CD4-positive, alpha-beta memory T cell (primary cell): ENCODE measurements around the gene WNT3A. TPM values are rescaled to one million over a fixed set of nuclear protein-coding genes. Genes with fewer than 3 reads are reported as not detected.

Experiments
- CTCF ChIA-PET: fragments of 350-600 bp; sonication (Branson Sonifier 250); formaldehyde crosslinking; loops from one replicate; lab custom pipeline; 2021; ENCODE audit warnings: inconsistent platforms; ENCODE audit not compliant: partially characterized antibody; lab: Charles Lee
- POLR2A ChIA-PET: fragments of 350-600 bp; sonication (Branson Sonifier 250); formaldehyde crosslinking; loops from one replicate; lab custom pipeline; 2021; ENCODE audit not compliant: partially characterized antibody; lab: Charles Lee
- DNase-seq, 5 donors: peaks; one replicate each; pipeline versions ENCODE4 v3.0.0 to v3.0.0-alpha.2; 2020 to 2022; ENCODE audit warnings: mixed read lengths in 1 of 5
- H3K27ac ChIP-seq: one replicate; pipeline ENCODE4 v1.7.0; 2013; ENCODE audit warnings: low read depth, low read length
- H3K27me3 ChIP-seq: 2 replicates; pipeline ENCODE4 v1.7.0; 2013; ENCODE audit warnings: mild to moderate bottlenecking, low read length, moderate library complexity; ENCODE audit not compliant: insufficient read depth
- H3K36me3 ChIP-seq: 2 replicates; pipeline ENCODE4 v1.7.0; 2013; ENCODE audit warnings: mild to moderate bottlenecking, low read length, moderate library complexity; ENCODE audit not compliant: insufficient read depth
- H3K4me1 ChIP-seq: 2 replicates; pipeline ENCODE4 v1.7.0; 2013; ENCODE audit warnings: mild to moderate bottlenecking, low read length, moderate library complexity; ENCODE audit not compliant: insufficient read depth
- H3K4me3 ChIP-seq, 2 donors: one replicate each; pipeline ENCODE4 v1.7.0; 2013; ENCODE audit warnings: low read length in 2 of 2, mild to moderate bottlenecking in 1 of 2
- H3K9me3 ChIP-seq, 2 donors: one replicate each; pipeline ENCODE4 v1.7.0; 2013; ENCODE audit warnings: low read length in 2 of 2, control low read depth in 1 of 2; ENCODE audit not compliant: control insufficient read depth in 1 of 2
- H3K27ac Mint-ChIP-seq, 7 donors: one replicate each; pipeline ENCODE4 v1.8.0; 2020 to 2021; ENCODE audit warnings: mixed read lengths in 7 of 7, mild to moderate bottlenecking in 6 of 7, inconsistent platforms in 3 of 7, moderate library complexity in 3 of 7
- H3K27me3 Mint-ChIP-seq, 2 donors: one replicate each; pipeline ENCODE4 v1.8.0; 2020 to 2021; ENCODE audit warnings: mixed read lengths in 2 of 2
- H3K36me3 Mint-ChIP-seq, 2 donors: one replicate each; pipeline ENCODE4 v1.8.0; 2020 to 2021; ENCODE audit warnings: mixed read lengths in 2 of 2, inconsistent platforms in 1 of 2, mild to moderate bottlenecking in 1 of 2
- H3K4me1 Mint-ChIP-seq, 4 donors: one replicate each; pipeline ENCODE4 v1.8.0; 2020 to 2021; ENCODE audit warnings: mixed read lengths in 4 of 4, mild to moderate bottlenecking in 1 of 4
- H3K4me3 Mint-ChIP-seq, 8 donors: one replicate each; pipeline ENCODE4 v1.8.0; 2020 to 2021; ENCODE audit warnings: mixed read lengths in 8 of 8, mild to moderate bottlenecking in 7 of 8, moderate library complexity in 6 of 8, inconsistent platforms in 3 of 8
- H3K9me3 Mint-ChIP-seq, 8 donors: one replicate each; pipeline ENCODE4 v1.8.0; 2020 to 2021; ENCODE audit warnings: mixed read lengths in 8 of 8, mild to moderate bottlenecking in 5 of 8, inconsistent platforms in 3 of 8, moderate library complexity in 1 of 8
- intact Hi-C: fragments of 100-400 bp; cut with micrococcal nuclease; formaldehyde crosslinking; loops from one replicate; pipeline ENCODE4 v1.15.1; 2023
- polyA plus RNA-seq, 2 donors: library from polyadenylated mRNA; unstranded; fragments of 300-500 nt; fragmentation: Illumina TruSeq; gene quantifications; one replicate each; pipeline ENCODE4 v1.2.3, GENCODE V29; 2021
- total RNA-seq, 2 experiments: library from RNA; stranded (reverse); gene quantifications; one replicate each; pipeline ENCODE4 v1.2.3, GENCODE V29; 2021

Gene WNT3A
- total and polyA plus RNA-seq, 4 experiments from 2014 or later, result not detected

DNA sequence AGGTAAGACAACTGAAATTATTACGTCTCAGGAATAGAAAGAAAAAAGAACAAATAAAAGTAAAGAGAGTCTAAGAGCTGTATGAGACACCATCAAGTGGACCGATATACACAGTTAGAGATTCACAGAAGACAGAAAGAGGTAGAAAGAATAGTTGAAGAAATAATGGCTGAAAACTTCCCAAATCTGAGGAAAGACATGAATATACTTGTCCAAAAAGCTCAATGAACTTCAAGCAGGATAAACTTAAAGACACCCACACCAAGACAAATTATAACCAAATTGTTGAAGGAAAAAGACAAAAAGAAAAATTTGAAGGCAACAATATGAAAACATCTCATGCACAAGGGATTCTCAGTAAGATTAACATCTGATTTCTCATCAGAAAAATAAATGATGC lies 19.6 kb upstream of the WNT3A start:
- intact Hi-C loops, result no loop called here
- Histone ChIP-seq H3K27ac (no peak overlapping the region), H3K27me3 (no peaks in the 10 kb centered on the region), H3K4me3 (no peak overlapping the region), H3K36me3 (no peaks in the 10 kb centered on the region), H3K4me1 (no peaks in the 10 kb centered on the region), H3K9me3 (no peaks in the 10 kb centered on the region)
- Mint-ChIP-seq H3K4me3 (peak overlapping the region in 1 of 8 donors; percentile 32), H3K27ac (no peak overlapping the region), H3K4me1 (no peaks in the 10 kb centered on the region), H3K27me3 (peaks cover 24 to 26% of the 10 kb centered on the region in 2 donors), H3K36me3 (no peaks in the 10 kb centered on the region), H3K9me3 (peaks cover 0 to 17% (median 12%) of the 10 kb centered on the region in 8 donors)
- CTCF ChIA-PET, result no interaction called here
- POLR2A ChIA-PET, result no interaction called here
- no peak for DNase-seq

DNA sequence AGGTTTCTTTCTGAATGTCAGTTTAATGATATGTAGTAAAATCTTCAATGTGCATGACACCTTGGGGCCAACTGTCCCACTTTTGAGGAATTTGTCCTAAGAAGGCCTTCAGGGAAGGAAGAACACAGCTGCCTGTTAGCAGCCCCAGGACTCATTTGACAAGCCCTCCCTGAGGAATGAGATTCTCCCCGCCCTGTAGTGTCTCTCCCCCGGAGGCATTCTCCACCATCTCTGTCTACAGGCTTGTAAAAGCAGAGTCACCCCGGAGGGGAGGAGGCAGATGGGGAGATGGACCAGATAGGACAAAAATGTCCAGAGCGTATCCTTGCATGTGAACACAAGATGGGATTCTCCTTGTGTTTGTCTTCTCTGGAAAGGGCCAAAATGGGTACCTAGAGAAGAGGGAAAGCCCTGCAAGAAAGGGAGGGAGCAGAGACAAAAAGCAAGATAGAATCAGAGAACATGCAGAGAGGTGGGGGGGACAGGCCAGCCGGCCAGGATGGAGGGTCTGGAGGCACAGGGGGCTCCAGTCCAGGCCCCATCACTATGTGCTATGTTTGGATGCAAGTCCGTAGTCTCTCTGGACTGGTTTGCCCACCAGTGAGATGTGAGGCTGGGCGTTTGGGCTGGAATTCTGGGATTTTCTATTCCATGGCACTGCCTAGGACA lies 12.0 kb upstream of the WNT3A start:
- ChIA-PET CTCF (no interaction called here), POLR2A (no interaction called here)
- Histone ChIP-seq H3K27me3 (no peaks in the 10 kb centered on the region), H3K36me3 (no peaks in the 10 kb centered on the region), H3K27ac (no peak overlapping the region), H3K9me3 (peaks cover 0 to 13% of the 10 kb centered on the region in 2 donors), H3K4me3 (no peak overlapping the region), H3K4me1 (no peaks in the 10 kb centered on the region)
- Mint-ChIP-seq H3K4me3 (no peak overlapping the region), H3K27ac (no peak overlapping the region), H3K36me3 (peaks cover 0 to 2% of the 10 kb centered on the region in 2 donors), H3K27me3 (peaks cover 12 to 17% of the 10 kb centered on the region in 2 donors), H3K4me1 (no peaks in the 10 kb centered on the region), H3K9me3 (peaks cover 0 to 47% (median 26%) of the 10 kb centered on the region in 8 donors)
- intact Hi-C loops, result no loop called here
- no peak for DNase-seq

DNA sequence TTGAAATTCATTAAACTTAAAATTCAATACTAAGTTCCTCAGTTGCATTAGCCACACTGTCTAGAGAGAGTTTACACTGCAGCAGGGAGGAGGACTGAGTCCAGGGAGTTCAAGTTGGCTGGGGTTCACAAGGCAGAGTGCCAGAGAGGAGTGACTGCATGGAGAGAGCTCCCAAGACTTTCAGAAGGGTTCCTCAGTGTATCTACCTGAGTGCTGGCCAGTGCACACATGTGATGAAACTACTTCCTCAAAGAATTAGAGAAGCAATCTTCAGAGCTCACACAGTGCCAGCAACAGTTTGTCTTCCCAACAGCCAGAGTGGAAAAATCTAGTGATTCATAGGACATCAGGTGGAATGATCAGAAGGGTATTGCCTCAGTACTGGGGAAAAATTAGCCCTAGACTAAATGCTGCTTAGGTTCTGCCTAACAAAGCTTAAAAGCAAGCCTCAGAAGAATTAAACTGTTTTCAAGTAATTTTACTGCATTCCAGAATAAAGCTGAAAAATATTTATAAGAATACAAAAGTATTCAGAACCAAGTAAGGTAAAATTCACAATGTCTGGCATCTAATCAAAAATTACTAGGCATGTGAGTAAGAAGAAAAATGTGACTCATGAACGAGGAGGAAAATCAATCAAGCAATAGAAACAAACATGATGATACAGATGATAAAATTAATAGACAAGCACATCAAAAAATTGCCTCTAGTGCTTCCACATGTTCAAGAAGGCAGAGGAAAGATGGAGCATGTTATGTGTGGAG lies 10.4 kb upstream of the WNT3A start:
- Histone ChIP-seq H3K9me3 (peaks cover 0 to 13% of the 10 kb centered on the region in 2 donors), H3K27ac (no peak overlapping the region), H3K36me3 (no peaks in the 10 kb centered on the region), H3K4me1 (no peaks in the 10 kb centered on the region), H3K27me3 (no peaks in the 10 kb centered on the region), H3K4me3 (no peak overlapping the region)
- Mint-ChIP-seq H3K36me3 (peaks cover 0 to 2% of the 10 kb centered on the region in 2 donors), H3K4me3 (no peak overlapping the region), H3K9me3 (peaks cover 0 to 44% (median 23%) of the 10 kb centered on the region in 8 donors), H3K27ac (no peak overlapping the region), H3K27me3 (peaks cover 11 to 14% of the 10 kb centered on the region in 2 donors), H3K4me1 (no peaks in the 10 kb centered on the region)
- POLR2A ChIA-PET, result no interaction called here
- intact Hi-C loops, result no loop called here
- CTCF ChIA-PET, result interaction anchor here (0.9 to 1.8 kb wide), 2 partner anchors 135 to 170 kb away, joined by 3 to 6 read pairs; no protein-coding TSS in a partner anchor
- no peak for DNase-seq

DNA sequence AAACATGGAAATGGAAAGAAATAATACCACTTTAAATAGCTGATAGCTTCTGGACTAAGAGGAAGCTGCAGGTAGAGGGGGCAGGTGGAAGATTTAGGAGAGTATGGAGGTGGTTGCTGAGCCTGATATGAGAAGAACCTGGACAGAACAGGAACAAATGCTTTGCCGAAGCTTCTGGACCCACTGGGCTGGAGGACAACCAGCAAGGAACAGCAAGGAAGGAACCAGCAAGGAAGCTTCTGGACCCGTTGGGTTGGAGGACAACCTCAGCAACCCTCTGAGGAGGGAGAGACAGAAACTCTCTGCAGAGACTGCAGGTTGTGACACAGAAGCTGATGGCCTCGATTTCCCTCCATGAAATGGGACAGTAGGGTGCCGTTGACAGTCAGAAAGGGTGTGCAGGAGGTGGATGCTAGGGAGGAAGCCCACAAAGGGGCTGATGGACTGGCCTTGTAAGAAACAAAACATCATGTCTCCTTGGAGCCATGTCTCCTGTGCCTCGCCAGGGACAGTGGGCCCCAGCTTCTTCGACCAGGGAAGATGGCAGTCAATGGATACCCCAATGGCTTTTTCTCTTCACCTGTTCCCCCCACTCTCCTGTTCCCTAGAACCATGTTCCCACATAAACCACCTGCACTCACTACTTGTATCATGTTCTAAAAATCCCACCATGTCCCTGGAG lies 8.3 kb upstream of the WNT3A start:
- DNase-seq, result no peak
- ChIA-PET CTCF (interaction anchor here (1.0 to 2.5 kb wide), 3 partner anchors 132 to 237 kb away, joined by 3 to 20 read pairs (median 9); partner anchors contain the start of gene IBA57), POLR2A (no interaction called here)
- Mint-ChIP-seq H3K9me3 (peaks cover 0 to 44% (median 23%) of the 10 kb centered on the region in 8 donors), H3K27ac (no peak overlapping the region), H3K4me3 (no peak overlapping the region), H3K36me3 (peaks cover 0 to 2% of the 10 kb centered on the region in 2 donors), H3K27me3 (peaks cover 16 to 25% of the 10 kb centered on the region in 2 donors), H3K4me1 (no peaks in the 10 kb centered on the region)
- intact Hi-C loops, result loop anchor here (1.0 kb wide), 2 partner anchors 133 to 517 kb away; no protein-coding TSS in a partner anchor
- Histone ChIP-seq H3K4me3 (no peak overlapping the region), H3K27ac (no peak overlapping the region), H3K9me3 (peaks cover 0 to 13% of the 10 kb centered on the region in 2 donors), H3K27me3 (peaks cover 2% of the 10 kb centered on the region), H3K4me1 (no peaks in the 10 kb centered on the region), H3K36me3 (no peaks in the 10 kb centered on the region)

DNA sequence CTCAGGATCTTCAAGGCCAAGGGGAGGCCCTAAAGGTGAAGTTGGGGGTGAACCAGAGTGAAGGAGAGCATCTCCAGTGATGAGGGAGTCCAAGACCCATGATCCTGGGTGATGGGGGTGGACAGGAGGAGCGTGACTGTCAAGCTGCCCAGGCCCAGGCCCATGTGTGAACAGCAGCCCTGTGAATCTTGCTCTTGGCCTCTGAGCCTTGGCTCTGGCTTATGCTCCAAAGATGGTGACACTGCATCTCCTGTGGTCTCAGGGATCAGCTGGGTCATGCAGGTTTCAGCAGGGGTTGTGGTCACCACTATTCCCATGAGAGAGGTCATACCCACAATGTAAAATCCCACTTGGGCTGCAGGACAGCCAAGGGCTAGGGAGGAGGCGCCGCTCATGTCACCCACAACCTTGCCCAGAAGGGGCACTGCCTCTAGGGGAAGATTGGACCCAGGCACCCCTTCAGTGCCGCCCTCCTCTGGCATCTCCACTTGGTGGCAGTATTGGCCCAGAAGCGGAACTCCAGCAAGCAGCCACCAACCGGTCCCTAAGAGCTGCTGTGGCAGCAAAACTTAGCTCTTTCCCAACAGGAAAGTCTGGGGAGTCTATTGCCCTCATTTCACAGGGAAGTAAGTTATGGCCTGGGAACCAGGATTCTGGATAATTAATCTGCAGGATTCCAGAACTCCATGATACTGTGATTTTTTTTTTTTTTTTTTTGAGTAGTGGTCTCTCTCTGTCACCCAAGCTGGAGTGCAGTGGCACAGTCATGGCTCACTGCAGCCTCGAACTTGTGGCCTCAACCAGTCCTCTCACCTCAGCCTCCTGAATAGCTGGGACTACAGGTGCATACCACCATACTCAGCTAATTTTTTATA lies 7.5 kb upstream of the WNT3A start:
- no peak overlapping the region for H3K4me3 Mint-ChIP-seq
- Histone ChIP-seq H3K36me3 (no peaks in the 10 kb centered on the region), H3K9me3 (peaks cover 0 to 13% of the 10 kb centered on the region in 2 donors), H3K27ac (no peak overlapping the region), H3K4me1 (no peaks in the 10 kb centered on the region), H3K27me3 (peaks cover 8% of the 10 kb centered on the region), H3K4me3 (no peak overlapping the region)
- H3K27ac Mint-ChIP-seq, result no peak overlapping the region
- peaks cover 0 to 44% (median 23%) of the 10 kb centered on the region in 8 donors for H3K9me3 Mint-ChIP-seq
- intact Hi-C loops, result loop anchor here (1.0 kb wide), 2 partner anchors 132 to 516 kb away; no protein-coding TSS in a partner anchor
- H3K4me1 Mint-ChIP-seq, result peaks cover 0 to 3% (median 0%) of the 10 kb centered on the region in 4 donors
- DNase-seq, result peak; percentile 61 to 73 (median 66)
- CTCF ChIA-PET, result interaction anchor here (0.5 to 2.5 kb wide), 11 partner anchors 14 to 487 kb away, joined by 3 to 20 read pairs (median 3); partner anchors contain the start of gene IBA57
- POLR2A ChIA-PET, result interaction anchor here (1.0 kb wide), 1 partner anchor 167 kb away, joined by 4 read pairs; no protein-coding TSS in a partner anchor
- H3K36me3 Mint-ChIP-seq, result no peaks in the 10 kb centered on the region
- H3K27me3 Mint-ChIP-seq, result peaks cover 16 to 26% of the 10 kb centered on the region in 2 donors

DNA sequence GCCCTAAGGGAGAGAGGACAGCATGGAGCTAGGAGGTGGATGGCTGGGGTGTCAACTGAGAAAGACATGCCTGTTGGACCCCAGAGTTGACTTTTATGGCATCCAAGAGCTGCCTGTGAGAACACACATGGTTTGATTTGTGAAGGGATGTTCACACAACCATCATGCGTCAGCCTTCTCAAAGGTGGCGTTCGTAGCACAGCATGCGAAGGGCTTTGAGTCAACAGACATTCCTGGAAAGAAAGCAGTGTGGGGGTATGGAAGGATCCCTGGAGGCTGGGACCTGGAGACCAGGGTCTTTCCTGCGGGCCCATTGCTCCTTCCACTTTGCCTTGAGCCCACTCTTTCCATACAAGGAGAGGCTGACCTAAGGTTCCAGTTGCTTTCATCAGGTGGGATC lies 6.4 kb upstream of the WNT3A start:
- peaks cover 0 to 3% (median 0%) of the 10 kb centered on the region in 4 donors for H3K4me1 Mint-ChIP-seq
- H3K36me3 Mint-ChIP-seq, result no peaks in the 10 kb centered on the region
- no peaks in the 10 kb centered on the region for H3K36me3 ChIP-seq
- H3K4me3 Mint-ChIP-seq, result no peak overlapping the region
- no peak overlapping the region for H3K4me3 ChIP-seq
- CTCF ChIA-PET, result interaction anchor here (1.1 kb wide), 1 partner anchor 84 kb away, joined by 5 read pairs; no protein-coding TSS in a partner anchor
- no peaks in the 10 kb centered on the region for H3K4me1 ChIP-seq
- H3K27me3 ChIP-seq, result peaks cover 16% of the 10 kb centered on the region
- intact Hi-C loops, result no loop called here
- H3K9me3 Mint-ChIP-seq, result peaks cover 0 to 37% (median 23%) of the 10 kb centered on the region in 8 donors
- H3K27ac Mint-ChIP-seq, result no peak overlapping the region
- H3K27ac ChIP-seq, result no peak overlapping the region
- POLR2A ChIA-PET, result no interaction called here
- peaks cover 0 to 13% of the 10 kb centered on the region in 2 donors for H3K9me3 ChIP-seq
- peaks cover 22 to 34% of the 10 kb centered on the region in 2 donors for H3K27me3 Mint-ChIP-seq
- DNase-seq, result no peak
